Limb (tissue), 2 donors: ENCODE measurements around the gene MAFF.
"Not testable (repeated sequence)": the region's sequence is repeated elsewhere in the genome, so short reads cannot be mapped to it uniquely, and the experiment has no call there.

Source experiments
- DNase-seq, 2 donors: peaks; one replicate each; pipeline ENCODE4 v3.0.0-alpha.2; 2016; ENCODE audit errors: extremely low spot score in 2 of 2

MAFF gene

DNA sequence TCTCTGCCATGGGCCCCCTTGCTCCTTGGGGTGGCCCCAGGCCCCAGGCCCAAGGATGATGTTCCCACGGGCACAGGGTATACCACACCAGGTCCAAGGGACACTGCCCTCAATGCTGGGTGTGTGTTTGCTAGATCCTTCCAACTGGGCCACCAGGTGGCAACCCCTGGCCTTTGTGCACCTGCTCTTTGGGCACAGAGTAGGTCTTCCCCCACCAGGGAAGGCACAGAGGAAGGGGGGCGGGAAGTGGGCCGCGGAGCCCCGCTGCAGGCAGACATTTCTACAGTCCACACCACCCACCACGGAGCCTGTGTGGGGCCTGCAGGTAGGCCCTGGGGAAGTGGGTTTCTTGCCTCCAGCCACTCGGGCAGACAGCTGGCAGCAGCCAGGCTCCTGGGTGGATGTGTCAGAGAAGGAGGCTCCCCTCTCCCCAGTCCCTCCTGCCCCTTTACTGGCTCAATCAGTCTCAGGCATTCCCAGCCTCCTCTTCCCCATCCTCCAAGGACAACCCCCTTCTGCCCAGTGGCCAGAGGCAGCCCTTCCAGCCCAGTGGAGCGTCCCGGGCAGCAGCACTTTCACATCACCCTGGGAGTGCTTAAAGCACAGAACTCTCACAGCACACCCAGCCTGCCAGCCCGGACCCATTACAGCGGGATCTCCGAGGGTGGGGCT lies 21.6 kb downstream of the MAFF start:
- no peak for DNase-seq

DNA sequence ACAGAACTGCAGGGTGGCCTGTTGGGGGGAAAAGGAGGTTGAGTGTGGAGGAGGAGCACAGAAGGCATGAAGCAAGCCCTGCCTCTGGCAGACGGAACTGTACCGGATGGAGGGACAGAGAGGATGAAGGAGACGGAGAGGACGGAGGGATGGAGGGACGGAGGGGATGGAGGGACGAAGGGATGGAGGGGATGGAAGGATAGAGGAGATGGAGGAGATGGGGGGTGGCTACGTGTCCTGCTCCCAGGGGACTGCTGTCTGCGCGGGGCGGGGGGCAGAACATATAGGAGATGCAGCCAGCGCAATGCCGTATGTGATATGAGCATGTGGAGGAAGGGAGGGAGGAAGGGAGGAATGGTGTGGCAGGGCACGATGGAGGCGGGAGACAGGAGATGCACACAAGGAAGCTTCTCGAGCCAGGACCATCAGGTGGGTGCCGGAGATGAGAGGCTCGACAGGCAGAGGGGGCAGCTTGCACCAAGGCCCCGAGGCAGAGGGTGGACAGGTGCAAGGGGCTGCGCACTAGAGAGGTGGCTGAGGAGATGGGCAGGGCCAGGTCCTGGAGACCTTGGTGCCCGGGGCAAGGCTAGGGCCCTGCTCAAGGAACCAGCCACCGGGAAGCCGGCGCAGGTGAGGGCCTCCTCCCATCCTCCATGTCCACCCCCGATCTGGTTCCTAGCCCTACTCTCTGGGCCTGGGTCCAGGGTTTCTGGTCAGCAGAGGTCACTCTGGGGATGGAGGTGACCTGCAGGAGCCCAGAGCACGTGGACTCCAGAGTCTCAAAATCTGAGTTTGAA lies 25.3 kb downstream of the MAFF start:
- DNase-seq = no peak

DNA sequence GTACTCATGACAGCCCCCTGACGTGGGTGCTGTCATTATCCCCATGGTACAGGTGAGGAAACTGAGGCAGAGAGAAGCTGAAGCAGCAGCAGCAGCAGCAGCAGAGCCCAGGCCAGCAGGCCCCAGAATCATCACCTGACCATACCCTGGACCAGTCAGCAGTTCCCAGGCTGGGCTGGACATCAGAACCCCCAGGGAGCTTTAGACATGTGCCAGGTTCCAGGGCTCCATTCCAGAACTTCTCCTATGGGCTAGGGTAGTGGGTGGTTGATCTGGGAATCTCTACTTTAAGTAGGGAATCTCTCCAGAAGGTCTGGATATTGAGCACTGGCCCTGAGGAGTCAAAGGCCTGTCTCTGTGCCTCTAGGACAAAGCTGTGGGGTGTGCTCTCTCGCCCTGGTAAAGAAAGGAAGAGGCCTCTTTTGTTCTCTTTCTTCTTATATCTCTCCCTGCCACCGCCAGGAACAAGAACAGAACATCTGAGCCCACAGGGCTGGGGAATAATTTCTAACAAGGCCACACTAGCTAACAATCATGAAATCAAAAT lies 26.6 kb downstream of the MAFF start:
- no peak for DNase-seq

DNA sequence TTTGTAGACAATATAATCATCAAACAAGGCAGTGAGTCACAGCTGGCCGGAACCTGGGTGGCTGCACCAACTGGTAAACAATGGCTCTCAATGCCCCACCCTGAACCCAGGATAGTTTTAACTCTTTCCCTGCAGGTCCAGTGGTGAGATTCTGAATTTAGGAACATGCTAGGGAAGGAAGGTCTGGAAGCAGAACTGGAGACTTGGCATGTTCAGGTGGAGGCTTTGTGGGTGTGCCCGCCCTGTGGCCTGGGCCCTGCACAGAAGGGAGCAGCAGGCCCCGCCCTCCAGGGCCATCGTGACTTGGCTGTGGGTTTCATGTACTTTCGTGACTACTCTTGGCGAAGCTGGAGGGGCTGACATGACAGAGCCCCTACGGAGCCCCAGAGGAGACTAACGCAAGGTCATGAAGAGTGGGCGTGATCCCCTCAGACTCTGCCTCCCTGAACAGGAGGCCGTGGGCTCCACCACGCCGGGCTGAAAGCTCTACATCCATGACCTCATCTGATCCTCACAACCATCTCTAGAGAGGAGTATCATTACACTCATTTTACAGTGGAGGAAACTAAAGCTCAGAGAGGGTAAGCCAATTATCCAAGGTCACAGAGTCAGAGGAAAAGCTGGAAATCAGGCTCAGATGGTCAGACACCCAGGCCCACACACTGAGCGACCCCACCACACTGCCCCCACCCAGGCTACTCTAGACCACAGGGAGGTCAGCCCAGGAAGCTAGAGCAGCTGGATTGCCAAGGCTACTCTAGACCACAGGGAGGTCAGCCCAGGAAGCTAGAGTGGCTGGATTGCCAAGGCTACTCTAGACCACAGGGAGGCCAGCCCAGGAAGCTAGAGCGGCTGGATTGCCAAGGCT lies 27.3 kb downstream of the MAFF start:
- no peak for DNase-seq

DNA sequence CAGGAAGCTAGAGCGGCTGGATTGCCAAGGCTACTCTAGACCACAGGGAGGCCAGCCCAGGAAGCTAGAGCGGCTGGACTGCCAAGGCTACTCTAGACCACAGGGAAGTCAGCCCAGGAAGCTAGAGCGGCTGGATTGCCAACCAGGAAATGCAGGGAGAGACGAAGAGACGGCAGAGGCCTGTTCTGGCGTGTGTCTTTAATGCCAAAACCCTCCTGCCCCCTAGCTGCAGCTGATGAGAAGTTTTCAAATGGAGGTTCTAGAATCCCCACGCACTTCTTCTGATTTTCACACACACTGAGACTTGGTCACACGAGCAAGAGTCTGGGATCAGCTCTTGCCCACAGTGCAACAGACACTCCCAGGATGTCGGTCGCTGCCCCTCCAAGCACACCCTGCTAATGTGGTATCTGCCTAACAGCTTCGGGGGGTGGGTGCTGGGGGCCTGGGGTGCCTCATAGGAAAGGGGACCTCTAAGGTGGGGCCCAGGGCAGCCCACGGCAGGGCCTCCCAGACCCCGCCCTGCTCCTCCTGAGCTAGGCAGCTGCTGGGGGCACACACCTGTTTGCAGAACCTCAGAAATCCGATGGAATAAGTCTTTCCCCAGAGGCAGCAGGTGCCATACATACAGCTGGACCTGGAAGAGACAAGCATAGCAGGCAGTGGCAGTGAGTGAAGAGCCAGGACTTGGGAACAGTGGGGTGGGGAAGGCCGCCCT lies 28.5 kb downstream of the MAFF start:
- no peak for DNase-seq

DNA sequence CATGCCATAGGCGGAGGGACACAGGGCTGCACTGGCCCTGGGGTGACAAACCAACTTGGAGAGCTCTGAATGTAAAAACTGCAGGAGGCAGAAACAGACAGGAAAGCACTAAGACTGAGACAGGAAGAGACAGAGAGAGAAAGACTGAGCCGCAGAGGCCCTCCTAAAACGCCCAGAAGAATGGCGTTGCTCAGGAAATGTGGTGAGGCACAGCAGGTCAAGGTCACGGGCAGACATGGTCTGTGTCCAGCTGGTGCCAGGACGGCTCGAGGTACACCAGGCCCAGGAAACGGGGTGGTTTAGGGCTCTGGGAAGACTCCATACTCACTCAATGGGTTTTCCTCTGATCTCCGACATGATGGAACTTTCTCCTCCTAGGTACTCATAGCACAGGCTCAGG lies 29.1 kb downstream of the MAFF start:
- DNase-seq = no peak

DNA sequence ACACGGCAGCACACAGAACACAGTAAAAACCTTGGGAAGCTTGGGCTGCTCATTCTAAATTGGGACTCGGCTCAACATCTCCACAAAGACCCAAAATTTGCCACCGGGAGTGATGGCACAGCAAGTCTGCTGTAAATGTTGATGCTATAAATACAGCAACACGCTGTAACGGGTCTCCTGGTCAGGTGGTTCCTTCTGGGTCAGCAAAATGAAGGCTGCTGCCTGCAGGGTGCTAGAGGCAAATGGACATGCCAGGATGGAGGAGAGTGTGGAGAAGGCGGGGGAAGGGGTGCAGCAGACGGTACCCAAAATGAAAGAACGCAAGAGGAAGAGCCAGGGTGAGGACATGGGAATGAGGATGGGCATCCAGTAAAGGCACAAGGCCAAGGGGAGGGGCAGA lies 30.4 kb downstream of the MAFF start:
- DNase-seq = no peak

DNA sequence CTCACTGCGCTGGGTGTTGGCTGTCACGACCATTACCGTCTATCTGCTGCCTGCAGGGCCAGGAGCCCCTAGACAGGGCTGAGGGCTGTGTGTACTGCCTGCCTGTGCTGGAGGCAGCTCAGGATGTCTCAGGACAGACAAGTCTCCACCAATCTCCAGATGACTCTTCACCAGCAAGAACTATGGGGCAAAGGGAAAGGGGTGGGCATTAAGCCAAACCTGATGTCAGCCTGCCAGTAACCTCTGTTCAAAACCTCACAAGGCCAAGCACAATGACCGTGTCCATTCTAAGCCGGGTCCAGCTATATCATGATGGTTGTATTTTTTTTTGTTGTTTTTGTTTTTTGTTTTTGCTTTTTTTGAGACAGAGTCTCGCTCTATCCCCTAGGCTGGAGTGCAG lies 31.6 kb downstream of the MAFF start:
- no peak for DNase-seq

DNA sequence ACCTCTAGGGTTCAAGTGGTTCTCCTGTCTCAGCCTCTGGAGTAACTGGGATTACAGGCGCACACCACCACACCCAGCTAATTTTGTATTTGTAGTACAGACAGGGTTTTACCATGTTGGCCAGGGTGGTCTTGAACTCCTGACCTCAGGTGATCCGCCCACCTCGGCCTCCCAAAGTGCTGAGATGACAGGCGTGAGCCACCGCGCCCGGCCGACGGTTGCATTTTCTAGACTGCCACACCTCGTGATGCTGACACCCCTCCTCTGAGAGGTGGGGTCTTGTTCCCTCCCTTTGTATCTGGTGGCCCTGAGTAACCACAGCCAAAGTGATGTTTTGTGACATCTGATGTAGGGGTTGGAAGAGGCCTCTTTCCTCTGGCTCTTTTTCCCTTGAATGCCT lies 32.1 kb downstream of the MAFF start:
- DNase-seq = not testable (repeated sequence)

DNA sequence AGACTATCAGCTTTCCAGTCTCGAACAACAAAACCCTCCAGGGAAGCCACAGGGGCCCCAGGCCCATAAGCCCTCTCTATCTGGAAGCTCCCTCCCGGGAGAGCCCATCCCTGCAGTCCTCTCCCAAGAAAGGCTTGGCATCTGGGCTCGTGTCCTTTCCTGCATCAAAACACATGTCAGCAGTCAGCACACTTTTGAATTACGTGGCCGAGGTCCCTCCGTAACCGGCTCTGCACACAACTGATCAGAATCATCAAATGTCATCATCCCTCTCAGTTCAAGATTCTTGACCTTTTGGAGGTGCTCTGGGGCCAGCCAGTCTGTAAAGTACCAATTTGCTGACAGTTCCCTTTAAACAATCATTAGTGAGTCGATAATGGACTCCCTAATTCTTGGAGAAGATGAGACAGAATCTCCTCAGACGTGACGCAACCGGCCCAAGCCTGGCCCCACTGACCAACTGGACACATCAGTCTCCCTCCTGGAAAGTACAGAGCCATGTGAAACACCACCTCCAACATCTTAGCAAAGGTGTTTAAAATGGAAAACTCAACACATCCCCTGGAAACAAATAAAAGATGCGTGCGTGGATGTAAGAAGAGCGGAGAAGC lies 33.6 kb downstream of the MAFF start:
- DNase-seq = no peak

DNA sequence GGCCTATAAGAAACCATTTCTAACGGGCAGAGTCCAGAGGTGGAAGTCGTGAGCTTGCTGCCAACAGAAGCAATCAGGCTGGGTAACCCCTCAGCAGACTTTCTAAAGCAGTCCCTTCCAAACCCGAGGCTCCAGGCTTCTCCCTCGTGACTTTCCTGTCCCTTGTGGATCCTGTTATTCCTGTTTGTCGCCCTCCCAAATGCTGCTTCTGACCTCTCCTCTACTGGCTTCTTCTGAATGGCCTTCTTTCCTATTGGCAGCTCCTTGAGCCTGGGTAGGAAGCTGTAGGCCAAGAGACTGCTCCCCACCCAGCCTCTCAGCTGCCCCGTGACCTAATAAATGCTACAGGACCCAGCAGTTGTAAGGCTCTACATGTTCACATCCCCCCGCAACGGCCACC lies 35.0 kb downstream of the MAFF start:
- no peak for DNase-seq

DNA sequence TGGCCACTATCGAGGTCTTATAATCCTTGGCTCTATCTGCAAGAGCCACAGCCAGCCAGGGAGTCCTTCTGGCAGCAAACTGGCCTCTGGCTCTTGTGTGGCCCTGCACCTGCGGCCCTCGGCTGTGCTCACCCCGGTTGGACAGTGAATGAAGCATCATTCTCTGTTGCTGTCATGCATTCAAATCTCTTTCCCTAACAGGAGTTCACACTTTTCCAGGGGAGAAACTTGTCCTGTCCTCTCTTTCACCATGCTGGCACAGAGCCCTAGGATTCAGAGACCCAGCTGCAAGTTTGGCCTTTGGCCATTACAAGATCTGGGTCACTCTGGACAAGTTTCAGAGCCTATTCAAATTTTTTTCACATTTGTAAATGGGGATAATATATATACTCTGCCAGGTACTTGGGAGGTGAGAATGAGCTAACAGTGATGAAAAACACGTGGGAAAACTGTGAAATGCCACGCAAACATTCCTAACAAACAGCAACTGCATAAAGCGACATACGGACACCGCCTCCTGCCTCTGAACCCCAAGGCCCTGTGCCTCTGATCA lies 36.8 kb downstream of the MAFF start:
- no peak for DNase-seq

DNA sequence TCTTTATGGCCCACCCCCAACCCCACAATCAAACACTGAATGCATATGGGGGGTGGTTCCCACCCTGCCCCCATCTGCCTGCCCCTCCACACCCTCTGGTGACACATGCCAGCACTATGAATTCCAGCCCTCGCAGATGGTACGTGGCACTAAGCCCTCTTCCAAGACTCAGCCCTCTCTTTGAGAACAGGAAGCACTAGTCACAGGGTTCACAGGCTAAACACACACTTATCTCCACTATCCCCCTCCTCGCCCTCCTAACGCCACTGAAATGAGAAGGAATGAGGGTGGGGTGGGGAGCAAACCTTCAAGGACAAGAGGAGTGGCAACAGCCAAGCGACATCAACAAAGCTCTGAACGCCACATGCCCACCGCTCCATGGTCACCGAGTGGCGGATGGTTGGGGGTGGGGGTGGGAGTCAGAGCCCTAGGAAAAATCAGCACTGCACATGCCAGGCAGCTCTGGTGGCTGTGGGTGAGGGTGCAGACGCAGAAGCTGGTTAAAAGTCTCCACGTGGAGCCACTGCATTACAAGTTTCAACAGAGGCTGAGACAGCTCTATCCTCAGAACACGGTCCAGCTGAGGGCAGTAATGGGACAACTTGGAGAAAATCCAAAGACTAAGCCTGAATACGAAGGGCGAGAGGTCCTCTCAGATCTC lies 37.4 kb downstream of the MAFF start:
- DNase-seq = no peak

DNA sequence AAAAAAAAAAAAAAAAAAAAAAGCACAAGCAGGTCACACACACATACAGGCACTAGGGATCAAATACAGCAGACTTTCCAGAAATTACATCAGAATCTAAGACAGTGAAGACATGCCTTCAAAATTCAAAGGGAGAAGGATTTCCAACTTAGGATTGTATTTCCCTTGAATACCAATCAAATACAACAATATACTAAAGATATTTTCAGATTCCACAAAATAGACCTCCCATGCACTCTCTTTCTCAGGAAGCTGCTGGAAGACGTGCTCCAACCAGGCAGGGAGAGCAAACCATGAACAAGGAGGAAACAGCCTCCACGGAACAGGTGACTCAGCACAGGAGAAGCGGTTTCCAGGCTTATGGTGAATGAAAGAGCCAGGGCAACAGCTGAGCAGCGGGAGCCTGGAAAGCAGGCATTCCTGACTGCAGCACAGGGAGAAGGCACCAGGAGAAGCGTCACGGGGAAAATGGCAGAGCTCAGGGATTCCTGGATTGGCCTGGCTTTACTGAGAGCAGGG lies 39.0 kb downstream of the MAFF start:
- peak in 1 of 2 donors; percentile 64 for DNase-seq

DNA sequence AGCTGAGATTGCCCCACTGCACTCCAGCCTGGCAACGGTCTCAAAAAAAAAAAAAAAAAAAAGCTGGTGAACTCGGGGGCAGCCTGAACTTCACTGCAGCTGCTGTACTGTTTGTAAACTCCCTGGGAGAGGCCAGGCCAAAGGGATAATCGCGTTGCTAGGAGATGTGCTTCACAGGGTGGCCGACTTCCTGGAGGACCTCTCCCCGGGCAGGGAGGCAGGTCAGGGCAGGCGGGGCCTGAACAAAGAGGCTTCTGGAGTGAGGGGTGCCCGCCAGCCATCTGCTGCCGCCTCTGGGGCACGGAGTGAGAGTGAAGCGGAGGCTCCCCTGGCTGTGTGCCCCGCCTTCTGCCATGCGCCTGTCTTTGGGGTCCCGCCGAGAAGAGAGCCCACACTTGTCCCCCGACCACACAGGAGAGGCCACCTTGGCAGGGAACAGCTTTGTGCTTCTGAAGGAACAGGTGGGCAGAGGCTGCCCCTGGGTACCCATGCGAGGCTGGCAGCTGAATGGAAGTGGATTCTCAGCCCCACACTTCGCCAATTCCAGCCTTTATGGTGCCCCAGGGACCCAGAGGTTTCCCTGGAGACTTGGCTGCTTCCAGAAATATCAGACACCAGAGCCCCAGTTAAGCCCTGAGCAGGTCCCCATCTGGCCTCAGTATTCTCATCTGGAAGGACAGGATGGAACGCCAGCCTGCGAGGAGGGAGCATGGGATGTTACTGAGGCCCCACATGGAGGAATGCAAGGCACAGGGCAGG lies 41.4 kb downstream of the MAFF start:
- DNase-seq = peak; percentile 64 to 68

DNA sequence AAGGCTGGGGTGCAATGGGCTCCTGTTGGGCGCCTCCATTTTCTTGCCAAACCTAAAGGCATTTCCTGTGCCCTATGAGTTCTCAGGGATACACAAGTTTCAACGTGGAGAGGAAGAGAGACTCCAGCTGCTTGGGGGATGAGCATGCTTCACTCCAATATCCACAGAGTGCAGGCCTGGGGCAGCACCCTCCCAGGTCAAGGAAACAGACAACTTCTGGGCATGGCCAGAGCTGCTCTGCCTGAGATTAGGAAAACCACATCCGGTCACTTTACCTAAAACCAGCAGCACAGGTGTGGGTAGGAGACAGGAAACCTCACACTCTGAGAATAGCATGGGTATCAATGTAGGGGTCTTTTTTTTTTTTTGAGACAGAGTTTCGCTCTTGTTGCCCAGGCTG lies 42.3 kb downstream of the MAFF start:
- DNase-seq = no peak

DNA sequence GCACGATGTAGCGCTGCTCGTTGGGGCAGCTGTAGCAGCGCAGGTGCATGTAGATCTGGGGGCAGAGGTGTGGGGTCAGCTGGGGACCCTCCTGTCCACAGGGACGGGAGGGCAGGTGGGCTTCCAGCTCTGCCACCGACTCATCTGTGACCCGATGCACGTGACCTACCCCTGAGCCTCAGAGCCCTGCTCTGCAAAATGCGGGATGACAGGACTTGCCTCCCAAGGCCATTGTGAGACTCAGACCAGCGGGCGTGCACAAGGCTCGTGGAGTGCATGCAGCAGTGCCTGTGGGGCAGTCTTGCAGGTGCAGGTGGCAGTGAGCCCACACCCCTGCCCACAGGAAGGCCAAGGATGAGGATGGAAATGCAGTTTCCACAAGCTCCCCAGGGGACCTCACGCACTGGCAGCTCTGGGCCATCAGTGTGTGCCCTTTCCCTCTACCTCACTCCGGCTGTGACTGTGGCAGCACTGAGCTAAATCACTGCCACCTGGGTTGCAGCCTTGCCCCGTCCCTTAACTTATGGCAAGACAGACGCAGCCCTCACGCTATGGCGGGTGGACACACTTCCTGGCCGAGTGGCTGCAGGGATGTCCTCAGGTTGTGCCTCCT lies 44.4 kb downstream of the MAFF start:
- DNase-seq = no peak

DNA sequence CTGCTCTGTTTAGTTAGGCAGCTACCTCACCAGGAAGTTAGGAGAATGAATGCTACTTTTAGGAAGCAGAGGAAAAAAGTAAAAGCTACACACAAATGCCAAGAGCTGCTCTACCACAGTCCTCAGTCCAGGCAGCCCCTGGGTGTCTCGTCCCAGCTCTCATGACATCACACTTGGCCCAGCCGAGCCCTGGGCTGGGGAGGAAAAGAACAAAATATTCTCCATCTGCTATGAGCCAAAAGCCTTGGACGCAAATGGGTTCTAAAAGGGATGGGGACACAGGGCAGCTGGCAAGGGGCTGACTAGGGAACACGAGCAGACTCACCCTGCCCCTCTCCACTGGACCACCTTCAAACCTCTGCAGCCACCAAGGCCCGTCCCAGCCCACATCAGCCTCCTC lies 44.9 kb downstream of the MAFF start:
- DNase-seq = no peak

DNA sequence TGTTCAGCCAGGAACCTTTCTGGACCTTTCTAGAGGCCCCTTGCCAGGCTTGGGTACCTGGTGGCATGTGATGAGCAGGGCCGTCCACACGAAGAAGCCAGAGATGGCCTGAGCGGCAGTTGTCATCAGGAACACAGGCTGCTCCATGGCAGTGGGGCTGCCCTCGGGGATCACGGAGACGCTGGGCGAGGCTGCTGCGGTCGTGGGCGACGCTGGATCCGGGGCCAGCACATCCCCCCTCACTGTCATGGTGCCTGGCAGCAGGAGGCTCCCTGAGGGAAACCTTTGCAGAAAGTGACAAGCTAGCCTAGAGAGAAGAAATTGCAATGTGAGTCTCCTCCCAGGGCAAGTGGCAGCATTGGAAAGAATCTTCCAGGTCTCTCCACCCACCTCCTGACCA lies 45.9 kb downstream of the MAFF start:
- DNase-seq = no peak
